ENCODE results near the gene COL1A2. TPM values are rescaled to one million over a fixed set of nuclear protein-coding genes. Genes with fewer than 3 reads are reported as not detected.

Gene COL1A2
- total RNA-seq, 1 experiment from 2014 or later, result 3.0 TPM

DNA sequence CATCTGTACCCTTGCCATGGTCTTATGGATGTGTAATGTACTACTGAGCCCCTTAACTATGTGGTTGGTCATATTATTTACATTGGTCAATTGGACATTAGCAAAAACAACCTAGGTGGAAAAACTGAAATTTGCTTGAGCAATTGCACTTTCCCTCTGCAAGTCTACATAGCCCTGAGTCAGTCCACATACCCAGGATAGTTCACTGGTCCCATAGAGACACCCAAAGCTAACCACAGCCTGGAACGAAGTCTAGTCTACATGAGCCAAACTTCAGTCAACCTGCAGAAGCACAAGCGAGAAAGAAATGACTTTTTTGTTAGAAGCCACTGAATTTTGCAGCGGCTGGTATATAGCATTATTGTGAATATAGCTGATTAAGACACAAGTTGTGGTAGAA, 37.6 kb upstream of the COL1A2 start:
- no TSS peak for BruUV-seq (replicated peaks)
- Histone ChIP-seq H3K27me3 (ENCODE audit: insufficient read depth, low read length) (no peaks in the 10 kb centered on the region), H3K9ac (ENCODE audit: low read length) (no peak overlapping the region), H3K79me2 (ENCODE audit: insufficient read depth, low read length) (no peaks in the 10 kb centered on the region), H4K20me1 (ENCODE audit: insufficient read depth) (no peaks in the 10 kb centered on the region), H3K4me1 (ENCODE audit: control insufficient read depth in 1 of 2, insufficient read depth in 2 of 2, low read length in 2 of 2) (no peaks in the 10 kb centered on the region), H3K9me2 (ENCODE audit: insufficient read depth) (no peaks in the 10 kb centered on the region), H3K4me2 (ENCODE audit: low read length) (no peak overlapping the region), H3K27ac (ENCODE audit: low read depth, low read length) (no peak overlapping the region), H2AFZ (ENCODE audit: low read depth, low read length, poor library complexity, severe bottlenecking) (no peak overlapping the region), H3K9me3 (ENCODE audit: control insufficient read depth in 1 of 2, insufficient read depth in 1 of 2, low read depth in 1 of 2, low read length in 2 of 2) (no peaks in the 10 kb centered on the region), H3K4me3 (replicated peaks in 1 of 2; ENCODE audit: low read depth in 1 of 2, low read length in 2 of 2) (no peak overlapping the region), H3K36me3 (ENCODE audit: control insufficient read depth in 1 of 2, insufficient read depth in 2 of 2, low read length in 2 of 2) (no peaks in the 10 kb centered on the region)
- TF ChIP-seq, protein P1, sequence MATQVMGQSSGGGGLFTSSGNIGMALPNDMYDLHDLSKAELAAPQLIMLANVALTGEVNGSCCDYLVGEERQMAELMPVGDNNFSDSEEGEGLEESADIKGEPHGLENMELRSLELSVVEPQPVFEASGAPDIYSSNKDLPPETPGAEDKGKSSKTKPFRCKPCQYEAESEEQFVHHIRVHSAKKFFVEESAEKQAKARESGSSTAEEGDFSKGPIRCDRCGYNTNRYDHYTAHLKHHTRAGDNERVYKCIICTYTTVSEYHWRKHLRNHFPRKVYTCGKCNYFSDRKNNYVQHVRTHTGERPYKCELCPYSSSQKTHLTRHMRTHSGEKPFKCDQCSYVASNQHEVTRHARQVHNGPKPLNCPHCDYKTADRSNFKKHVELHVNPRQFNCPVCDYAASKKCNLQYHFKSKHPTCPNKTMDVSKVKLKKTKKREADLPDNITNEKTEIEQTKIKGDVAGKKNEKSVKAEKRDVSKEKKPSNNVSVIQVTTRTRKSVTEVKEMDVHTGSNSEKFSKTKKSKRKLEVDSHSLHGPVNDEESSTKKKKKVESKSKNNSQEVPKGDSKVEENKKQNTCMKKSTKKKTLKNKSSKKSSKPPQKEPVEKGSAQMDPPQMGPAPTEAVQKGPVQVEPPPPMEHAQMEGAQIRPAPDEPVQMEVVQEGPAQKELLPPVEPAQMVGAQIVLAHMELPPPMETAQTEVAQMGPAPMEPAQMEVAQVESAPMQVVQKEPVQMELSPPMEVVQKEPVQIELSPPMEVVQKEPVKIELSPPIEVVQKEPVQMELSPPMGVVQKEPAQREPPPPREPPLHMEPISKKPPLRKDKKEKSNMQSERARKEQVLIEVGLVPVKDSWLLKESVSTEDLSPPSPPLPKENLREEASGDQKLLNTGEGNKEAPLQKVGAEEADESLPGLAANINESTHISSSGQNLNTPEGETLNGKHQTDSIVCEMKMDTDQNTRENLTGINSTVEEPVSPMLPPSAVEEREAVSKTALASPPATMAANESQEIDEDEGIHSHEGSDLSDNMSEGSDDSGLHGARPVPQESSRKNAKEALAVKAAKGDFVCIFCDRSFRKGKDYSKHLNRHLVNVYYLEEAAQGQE (IDR thresholded peaks at IDR 0.05; ENCODE audit: low read depth), result no peak
- TF ChIP-seq, protein P2, sequence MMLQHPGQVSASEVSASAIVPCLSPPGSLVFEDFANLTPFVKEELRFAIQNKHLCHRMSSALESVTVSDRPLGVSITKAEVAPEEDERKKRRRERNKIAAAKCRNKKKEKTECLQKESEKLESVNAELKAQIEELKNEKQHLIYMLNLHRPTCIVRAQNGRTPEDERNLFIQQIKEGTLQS (IDR thresholded peaks at IDR 0.05), result no peak
- TF ChIP-seq FOSL1 (IDR thresholded peaks at IDR 0.05; ENCODE audit: low read depth), result no peak
- TF ChIP-seq ELF1 (IDR thresholded peaks at IDR 0.05; ENCODE audit: borderline replicate concordance, low read depth), result no peak
- TF ChIP-seq SIN3A (IDR thresholded peaks at IDR 0.05; ENCODE audit: low read depth), result no peak
- no peak for TF ChIP-seq ZNF274 (IDR thresholded peaks at IDR 0.05; ENCODE audit: low read depth, low read length)
- no peak for TF ChIP-seq YY1 (IDR thresholded peaks at IDR 0.05; ENCODE audit: extremely low read depth, insufficient replicate concordance, low read depth, low read length)
- TF ChIP-seq ZFX (IDR thresholded peaks at IDR 0.05), result no peak
- no peak for TF ChIP-seq CBX3 (IDR thresholded peaks at IDR 0.05; ENCODE audit: low read depth)
- TF ChIP-seq EZH2 (IDR thresholded peaks at IDR 0.05), result no peak
- RAD21 ChIA-PET (ENCODE audit: low non-redundant PET in 1 of 2, low total read pairs in 2 of 2, uncharacterized antibody in 2 of 2, unreplicated experiment in 2 of 2), result no interaction called here
- intact Hi-C loops (cut with micrococcal nuclease), result no loop called here
- no peak for ATAC-seq
- POLR2A ChIA-PET, result no interaction called here
- CTCF ChIA-PET, result no interaction called here
- DNase-seq (ENCODE audit: low read depth, low spot score), result no peak

Data from HCT116 (cell line).